ENCODE data around the gene CAMK2A.

Gene CAMK2A

GRCh38 chr5:150181766-150182545 is 107.6 kb downstream of the CAMK2A start:
- TF ChIP-seq CTCF (IDR thresholded peaks at IDR 0.05; ENCODE audit: low read length, missing control alignments), result no peak
- no peak overlapping the region for H3K4me3 ChIP-seq (replicated peaks; ENCODE audit: low read depth, low read length)
- no peak for DNase-seq (ENCODE audit: low read depth)

- DNase-seq (ENCODE audit: low read depth), result no peak
- no peak for TF ChIP-seq CTCF (IDR thresholded peaks at IDR 0.05; ENCODE audit: low read length, missing control alignments)
- no peak overlapping the region for H3K4me3 ChIP-seq (replicated peaks; ENCODE audit: low read depth, low read length)
Observed at GRCh38 chr5:150181027-150181426, 108.5 kb downstream of the CAMK2A start.

GRCh38 chr5:150180241-150181026 is 109.1 kb downstream of the CAMK2A start:
- peak; percentile 30 for DNase-seq (ENCODE audit: low read depth)
- H3K4me3 ChIP-seq (replicated peaks; ENCODE audit: low read depth, low read length), result no peak overlapping the region
- no peak for TF ChIP-seq CTCF (IDR thresholded peaks at IDR 0.05; ENCODE audit: low read length, missing control alignments)

GRCh38 chr5:150179019-150179620 is 110.5 kb downstream of the CAMK2A start:
- no peak overlapping the region for H3K4me3 ChIP-seq (replicated peaks; ENCODE audit: low read depth, low read length)
- no peak for TF ChIP-seq CTCF (IDR thresholded peaks at IDR 0.05; ENCODE audit: low read length, missing control alignments)
- DNase-seq (ENCODE audit: low read depth), result no peak

- DNase-seq (ENCODE audit: low read depth), result no peak
- H3K4me3 ChIP-seq (replicated peaks; ENCODE audit: low read depth, low read length), result no peak overlapping the region
- TF ChIP-seq CTCF (IDR thresholded peaks at IDR 0.05; ENCODE audit: low read length, missing control alignments), result no peak
Observed at GRCh38 chr5:150178262-150178661, 111.3 kb downstream of the CAMK2A start.

- no peak for TF ChIP-seq CTCF (IDR thresholded peaks at IDR 0.05; ENCODE audit: low read length, missing control alignments)
- no peak for DNase-seq (ENCODE audit: low read depth)
- H3K4me3 ChIP-seq (replicated peaks; ENCODE audit: low read depth, low read length), result no peak overlapping the region
Observed at GRCh38 chr5:150177721-150178120, 111.9 kb downstream of the CAMK2A start.
